ENCODE data around the gene RPSA. TPM values are rescaled to one million over a fixed set of nuclear protein-coding genes. Genes with fewer than 3 reads are reported as not detected.
A peak's percentile ranks its signal among the peaks of the same experiment; 100 is the strongest.

The RPSA gene
- total and polyA plus RNA-seq, 8 donors: 738 to 1,954 (median 1,788) TPM

- no peak for TF ChIP-seq CTCF (IDR thresholded peaks at IDR 0.05)
- no peaks in the 10 kb centered on the region for H3K9me3 ChIP-seq
- H3K4me1 ChIP-seq: peaks cover 0 to 21% of the 10 kb centered on the region in 2 donors
- intact Hi-C loops (cut with DNase I): no loop called here
- H3K27me3 ChIP-seq: no peaks in the 10 kb centered on the region
- no peak overlapping the region for H3K4me3 ChIP-seq
- H3K36me3 ChIP-seq: no peaks in the 10 kb centered on the region
- H3K27ac ChIP-seq: no peak overlapping the region
- DNase-seq (no peak), ATAC-seq (no peak)
These were observed 25.1 kb upstream of the RPSA start for GRCh38 chr3:39381432-39381831.

GRCh38 chr3:39383045-39383880 is 23.3 kb upstream of the RPSA start, which contains the start of gene SLC25A38:
TSS of gene SLC25A38 (plus strand) at chr3:39383370. CDS start at chr3:39383725, 355 bp downstream.
- H3K27me3 ChIP-seq: no peaks in the 10 kb centered on the region
- intact Hi-C loops (cut with DNase I): no loop called here
- peaks cover 0 to 25% of the 10 kb centered on the region in 2 donors for H3K4me1 ChIP-seq
- no peak for TF ChIP-seq CTCF (IDR thresholded peaks at IDR 0.05)
- H3K9me3 ChIP-seq: no peaks in the 10 kb centered on the region
- ATAC-seq (peak; percentile 90), DNase-seq (peak; percentile 72 to 94 (median 85))
- H3K27ac ChIP-seq: peak within 1 kb of the TSS; percentile 92 to 95
- H3K4me3 ChIP-seq: peak within 1 kb of the TSS; percentile 60 to 77
- no peaks in the 10 kb centered on the region for H3K36me3 ChIP-seq

- no peaks in the 10 kb centered on the region for H3K9me3 ChIP-seq
- ATAC-seq (peak; percentile 97), DNase-seq (peak; percentile 87 to 98 (median 96))
- peak overlapping the region; percentile 60 to 77 for H3K4me3 ChIP-seq
- peaks cover 0 to 28% of the 10 kb centered on the region in 2 donors for H3K4me1 ChIP-seq
- intact Hi-C loops (cut with DNase I): no loop called here
- no peaks in the 10 kb centered on the region for H3K36me3 ChIP-seq
- peak overlapping the region; percentile 92 to 95 for H3K27ac ChIP-seq
- TF ChIP-seq CTCF (IDR thresholded peaks at IDR 0.05): peak in 1 of 2 donors; percentile 28
- H3K27me3 ChIP-seq: no peaks in the 10 kb centered on the region
These were observed 22.4 kb upstream of the RPSA start for GRCh38 chr3:39383881-39384664.

GRCh38 chr3:39384665-39385000 is 21.9 kb upstream of the RPSA start:
- ATAC-seq (no peak), DNase-seq (no peak)
- H3K9me3 ChIP-seq: no peaks in the 10 kb centered on the region
- peaks cover 0 to 4% of the 10 kb centered on the region in 2 donors for H3K36me3 ChIP-seq
- no peaks in the 10 kb centered on the region for H3K27me3 ChIP-seq
- peak overlapping the region; percentile 60 to 77 for H3K4me3 ChIP-seq
- peak overlapping the region in 1 of 2 donors; percentile 92 for H3K27ac ChIP-seq
- intact Hi-C loops (cut with DNase I): no loop called here
- TF ChIP-seq CTCF (IDR thresholded peaks at IDR 0.05): no peak
- peaks cover 0 to 28% of the 10 kb centered on the region in 2 donors for H3K4me1 ChIP-seq

Measured in left lung (tissue), 10 donors.